ENCODE data around the gene TRPM2. TPM values are rescaled to one million over a fixed set of nuclear protein-coding genes. Genes with fewer than 3 reads are reported as not detected.

Gene TRPM2
- total RNA-seq, 1 experiment from 2014 or later, result not detected

DNA sequence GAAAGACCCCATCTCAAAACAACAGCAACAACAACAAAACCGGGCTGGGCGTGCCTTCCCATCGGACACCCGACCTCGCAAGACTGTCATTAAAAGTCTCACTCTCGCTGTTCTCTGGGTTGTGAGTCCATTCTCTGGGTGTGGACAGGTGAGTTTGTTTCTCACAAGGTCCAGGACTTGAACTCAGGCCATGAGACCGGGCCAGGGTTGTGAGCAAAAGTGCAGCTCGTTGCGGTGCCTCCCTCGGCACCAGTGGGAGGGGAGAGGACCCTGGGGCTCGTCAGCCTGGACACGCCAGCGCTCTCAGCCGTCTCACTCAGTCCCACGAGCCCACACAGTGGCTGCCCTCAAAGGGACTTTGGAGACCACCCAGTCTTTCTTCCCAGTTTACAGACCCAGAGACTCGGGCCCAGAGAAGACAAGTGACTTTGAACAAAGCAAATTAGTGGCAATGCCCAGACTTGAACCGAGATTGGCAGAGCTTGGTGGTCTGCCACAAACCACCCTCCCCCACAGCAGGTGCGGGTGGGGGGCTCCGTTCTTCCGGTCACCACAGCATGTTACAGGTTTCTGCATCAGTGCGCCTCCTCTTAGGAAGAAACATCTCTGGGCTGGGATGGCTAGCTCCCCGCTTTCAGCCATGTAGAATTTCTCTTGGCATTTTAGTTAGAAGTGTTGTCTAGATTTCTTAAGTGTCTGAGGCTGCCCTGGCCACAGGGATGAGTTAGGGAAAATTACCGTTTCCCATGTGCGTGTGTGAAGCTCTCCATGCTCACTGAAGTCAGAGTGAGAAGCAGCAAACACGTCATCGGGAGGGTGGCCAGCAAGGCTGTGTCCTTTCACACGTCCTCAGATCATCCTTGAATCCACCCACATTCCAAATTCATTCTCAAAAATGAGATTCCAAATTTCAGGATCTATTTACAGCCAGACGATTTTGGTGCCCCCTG is 130.1 kb downstream of the TRPM2 start:
- H3K36me3 ChIP-seq (ENCODE audit: low read depth), result no peaks in the 10 kb centered on the region
- no TSS peak for BruUV-seq (replicated peaks)
- intact Hi-C loops (cut with micrococcal nuclease; ENCODE audit: unreplicated experiment), result loop anchor here (10.0 kb wide), 1 partner anchor 669 kb away; no protein-coding TSS in a partner anchor
- H3K4me1 ChIP-seq (replicated peaks; ENCODE audit: insufficient read depth), result no peaks in the 10 kb centered on the region
- no peak overlapping the region for H2AFZ ChIP-seq
- H3K9me3 ChIP-seq (ENCODE audit: insufficient read depth, low read depth), result no peaks in the 10 kb centered on the region; the same call in 1 of the 2 replicates
- H3F3A ChIP-seq (ENCODE audit: insufficient read depth, low read depth), result no peaks in the 10 kb centered on the region
- ChIA-PET POLR2A (ENCODE audit: unreplicated experiment) (no interaction called here), CTCF (no interaction called here)
- no peak overlapping the region for H3K4me3 ChIP-seq
- no peak overlapping the region for H3K4me2 ChIP-seq
- H4K20me1 ChIP-seq (ENCODE audit: insufficient read depth), result no peaks in the 10 kb centered on the region
- no peaks in the 10 kb centered on the region for H3K9me2 ChIP-seq (ENCODE audit: insufficient read depth)
- TF ChIP-seq, protein P1, sequence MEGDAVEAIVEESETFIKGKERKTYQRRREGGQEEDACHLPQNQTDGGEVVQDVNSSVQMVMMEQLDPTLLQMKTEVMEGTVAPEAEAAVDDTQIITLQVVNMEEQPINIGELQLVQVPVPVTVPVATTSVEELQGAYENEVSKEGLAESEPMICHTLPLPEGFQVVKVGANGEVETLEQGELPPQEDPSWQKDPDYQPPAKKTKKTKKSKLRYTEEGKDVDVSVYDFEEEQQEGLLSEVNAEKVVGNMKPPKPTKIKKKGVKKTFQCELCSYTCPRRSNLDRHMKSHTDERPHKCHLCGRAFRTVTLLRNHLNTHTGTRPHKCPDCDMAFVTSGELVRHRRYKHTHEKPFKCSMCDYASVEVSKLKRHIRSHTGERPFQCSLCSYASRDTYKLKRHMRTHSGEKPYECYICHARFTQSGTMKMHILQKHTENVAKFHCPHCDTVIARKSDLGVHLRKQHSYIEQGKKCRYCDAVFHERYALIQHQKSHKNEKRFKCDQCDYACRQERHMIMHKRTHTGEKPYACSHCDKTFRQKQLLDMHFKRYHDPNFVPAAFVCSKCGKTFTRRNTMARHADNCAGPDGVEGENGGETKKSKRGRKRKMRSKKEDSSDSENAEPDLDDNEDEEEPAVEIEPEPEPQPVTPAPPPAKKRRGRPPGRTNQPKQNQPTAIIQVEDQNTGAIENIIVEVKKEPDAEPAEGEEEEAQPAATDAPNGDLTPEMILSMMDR (conservative IDR thresholded peaks at IDR 0.05), result no peak
- TF ChIP-seq EZH2 (IDR thresholded peaks at IDR 0.05; ENCODE audit: low read depth), result no peak
- peaks cover 25% of the 10 kb centered on the region; the same call in 1 of the 2 replicates for H3K27me3 ChIP-seq (ENCODE audit: insufficient read depth, low read depth)
- H3K27ac ChIP-seq, result no peak overlapping the region
- no peaks in the 10 kb centered on the region for H3K79me2 ChIP-seq (ENCODE audit: low read depth)
- no peak for DNase-seq

GRCh38 chr21:44484498-44485253 is 131.3 kb downstream of the TRPM2 start:
- Histone ChIP-seq H3K9me2 (ENCODE audit: insufficient read depth) (no peaks in the 10 kb centered on the region), H2AFZ (no peak overlapping the region), H4K20me1 (ENCODE audit: insufficient read depth) (no peaks in the 10 kb centered on the region), H3K27me3 (ENCODE audit: insufficient read depth, low read depth) (peaks cover 26% of the 10 kb centered on the region; the same call in 1 of the 2 replicates), H3K4me2 (no peak overlapping the region), H3K36me3 (ENCODE audit: low read depth) (no peaks in the 10 kb centered on the region), H3F3A (ENCODE audit: insufficient read depth, low read depth) (no peaks in the 10 kb centered on the region), H3K9me3 (ENCODE audit: insufficient read depth, low read depth) (no peaks in the 10 kb centered on the region; the same call in 1 of the 2 replicates), H3K4me1 (replicated peaks; ENCODE audit: insufficient read depth) (no peaks in the 10 kb centered on the region), H3K27ac (no peak overlapping the region), H3K79me2 (ENCODE audit: low read depth) (no peaks in the 10 kb centered on the region), H3K4me3 (no peak overlapping the region)
- BruUV-seq (replicated peaks), result no TSS peak
- POLR2A ChIA-PET (ENCODE audit: unreplicated experiment), result no interaction called here
- TF ChIP-seq, protein P1 (conservative IDR thresholded peaks at IDR 0.05), result no peak
- TF ChIP-seq EZH2 (IDR thresholded peaks at IDR 0.05; ENCODE audit: low read depth), result no peak
- intact Hi-C loops (cut with micrococcal nuclease; ENCODE audit: unreplicated experiment), result loop anchor here (10.0 kb wide), 1 partner anchor 670 kb away; no protein-coding TSS in a partner anchor
- CTCF ChIA-PET, result no interaction called here
- no peak for DNase-seq

DNA sequence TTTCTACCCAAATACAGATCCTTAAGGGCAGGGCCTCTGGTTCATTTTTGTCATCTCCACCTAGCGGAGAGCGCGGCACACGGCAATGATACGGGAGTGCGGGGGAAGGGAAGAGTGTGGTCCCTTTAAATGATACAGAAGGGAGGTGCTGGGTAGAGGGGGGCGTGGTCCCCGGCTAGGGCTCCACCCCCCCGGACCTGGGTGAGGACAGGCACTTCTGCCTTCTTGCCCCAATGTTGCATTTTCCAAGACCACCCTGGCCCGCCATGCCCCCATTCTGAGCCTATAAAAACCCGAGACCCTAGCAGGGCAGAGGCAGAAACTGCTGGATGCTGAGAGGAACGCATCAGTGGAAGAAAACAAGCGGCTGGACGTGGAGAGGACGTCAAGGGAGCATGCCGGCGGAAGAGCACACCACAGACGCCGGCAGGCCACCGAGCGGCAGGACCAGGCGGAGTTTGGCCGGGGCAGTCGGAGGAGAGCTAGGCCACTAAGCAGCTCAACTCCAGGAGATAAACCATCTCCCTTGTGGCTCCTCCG is 131.9 kb downstream of the TRPM2 start:
- no peak overlapping the region for H3K4me3 ChIP-seq
- H3K36me3 ChIP-seq (ENCODE audit: low read depth), result no peaks in the 10 kb centered on the region
- ChIA-PET CTCF (no interaction called here), POLR2A (ENCODE audit: unreplicated experiment) (no interaction called here)
- no peaks in the 10 kb centered on the region for H4K20me1 ChIP-seq (ENCODE audit: insufficient read depth)
- no peaks in the 10 kb centered on the region for H3F3A ChIP-seq (ENCODE audit: insufficient read depth, low read depth)
- peaks cover 33% of the 10 kb centered on the region for H3K27me3 ChIP-seq (ENCODE audit: insufficient read depth, low read depth)
- intact Hi-C loops (cut with micrococcal nuclease; ENCODE audit: unreplicated experiment), result loop anchor here (10.0 kb wide), 1 partner anchor 671 kb away; no protein-coding TSS in a partner anchor
- TF ChIP-seq, protein P1 (conservative IDR thresholded peaks at IDR 0.05), result no peak
- no peak for TF ChIP-seq EZH2 (IDR thresholded peaks at IDR 0.05; ENCODE audit: low read depth)
- no TSS peak for BruUV-seq (replicated peaks)
- no peaks in the 10 kb centered on the region for H3K4me1 ChIP-seq (replicated peaks; ENCODE audit: insufficient read depth)
- no peaks in the 10 kb centered on the region for H3K79me2 ChIP-seq (ENCODE audit: low read depth)
- H3K9me3 ChIP-seq (ENCODE audit: insufficient read depth, low read depth), result no peaks in the 10 kb centered on the region; the same call in 1 of the 2 replicates
- H3K4me2 ChIP-seq, result no peak overlapping the region
- no peak overlapping the region for H2AFZ ChIP-seq
- H3K27ac ChIP-seq, result no peak overlapping the region
- no peak for DNase-seq
- no peaks in the 10 kb centered on the region for H3K9me2 ChIP-seq (ENCODE audit: insufficient read depth)
